Stomach (tissue), 9 donors: ENCODE measurements around the gene SENP1. TPM values are rescaled to one million over a fixed set of nuclear protein-coding genes. Genes with fewer than 3 reads are reported as not detected.

Source experiments
- DNase-seq, 2 donors: peaks; one replicate each; pipeline versions ENCODE4 v3.0.0 to v3.0.0-alpha.2; 2013 to 2019
- H3K27ac ChIP-seq, 5 donors: fragments of 200-600 bp in 4 of 5; sonication (generic) in 4 of 5; one replicate each; pipeline ENCODE4 v1.5.1; 2013 to 2019; ENCODE audit warnings: mild to moderate bottlenecking in 1 of 5, moderate library complexity in 1 of 5
- H3K27me3 ChIP-seq, 3 donors: fragments of 200-600 bp; sonication (generic); one replicate each; pipeline ENCODE4 v1.5.1; 2017 to 2019; ENCODE audit warnings: mixed run types in 1 of 3
- H3K36me3 ChIP-seq, 4 donors: fragments of 200-600 bp; sonication (generic); 1 replicate in 3 of 4; 2 replicates in 1 of 4; pipeline ENCODE4 v1.5.1; 2016 to 2019
- H3K4me1 ChIP-seq, 4 donors: fragments of 200-600 bp; sonication (generic); one replicate each; pipeline ENCODE4 v1.5.1; 2016 to 2019
- H3K4me3 ChIP-seq, 4 donors: fragments of 200-600 bp; sonication (generic) in 3 of 4; one replicate each; pipeline ENCODE4 v1.5.1; 2016 to 2019; ENCODE audit warnings: mild to moderate bottlenecking in 1 of 4
- H3K9me3 ChIP-seq, 4 donors: fragments of 200-600 bp; sonication (generic); one replicate each; pipeline ENCODE4 v1.5.1; 2016 to 2019
- EP300 ChIP-seq: sonication (generic); formaldehyde crosslinking; IDR thresholded peaks from one replicate; pipeline ENCODE4 v1.6.1; 2017; ENCODE audit warnings: antibody characterized with exemption
- POLR2A ChIP-seq, 4 donors: fragments of 450-650 bp; IDR thresholded peaks; one replicate each; pipeline ENCODE4 v1.6.1; 2016; ENCODE audit warnings: antibody characterized with exemption in 4 of 4, control low read depth in 2 of 4, mild to moderate bottlenecking in 1 of 4, moderate library complexity in 1 of 4
- POLR2AphosphoS5 ChIP-seq, 3 donors: sonication (generic); formaldehyde crosslinking; IDR thresholded peaks; one replicate each; pipeline ENCODE4 v1.6.1; 2016; ENCODE audit warnings: antibody characterized with exemption in 3 of 3
- WGBS, 5 donors: extraction: QIAGEN DNeasy Blood & Tissue Kit in 3 of 5; methylation state at CpG; one replicate each; pipeline versions ENCODE4 v1.1.5 to v1.1.7; 2013 to 2018; 5-methylcytosine and 5-hydroxymethylcytosine counted together
- intact Hi-C: fragments of 100-400 bp; cut with DNase I; formaldehyde crosslinking; loops from one replicate; pipeline ENCODE4 v1.15.1; 2023; ENCODE audit warnings: low total_unique reads
- polyA plus RNA-seq, 3 donors: library from polyadenylated mRNA; stranded (reverse); fragments of 200-250 nt; gene quantifications; one replicate each; pipeline ENCODE4 v1.2.3, GENCODE V29; 2013
- total RNA-seq, 5 donors: library from RNA; depleted of rRNA; stranded (reverse); fragments of >200 nt; gene quantifications; one replicate each; pipeline versions ENCODE4 v1.1.0 to v1.2.3, GENCODE V29; 2014 to 2016
- TF ChIP-seq, protein P1 (sequence below), 7 experiments: fragments of 450-650 bp in 4 of 7; fragments of 200-600 bp in 3 of 7; sonication (generic) in 3 of 7; IDR thresholded peaks; one replicate each; pipeline ENCODE4 v1.5.1; 2016 to 2019; ENCODE audit warnings: antibody characterized with exemption in 7 of 7, control low read depth in 2 of 7, mild to moderate bottlenecking in 1 of 7
- donor health status: healthy with polysubstance abuse.
- donor health status: Bipolar disorder and iron deficiency.
- donor health status: healthy.

SENP1 gene
- total and polyA plus RNA-seq, 8 donors, result 2.9 to 27.5 (median 10.6) TPM

DNA sequence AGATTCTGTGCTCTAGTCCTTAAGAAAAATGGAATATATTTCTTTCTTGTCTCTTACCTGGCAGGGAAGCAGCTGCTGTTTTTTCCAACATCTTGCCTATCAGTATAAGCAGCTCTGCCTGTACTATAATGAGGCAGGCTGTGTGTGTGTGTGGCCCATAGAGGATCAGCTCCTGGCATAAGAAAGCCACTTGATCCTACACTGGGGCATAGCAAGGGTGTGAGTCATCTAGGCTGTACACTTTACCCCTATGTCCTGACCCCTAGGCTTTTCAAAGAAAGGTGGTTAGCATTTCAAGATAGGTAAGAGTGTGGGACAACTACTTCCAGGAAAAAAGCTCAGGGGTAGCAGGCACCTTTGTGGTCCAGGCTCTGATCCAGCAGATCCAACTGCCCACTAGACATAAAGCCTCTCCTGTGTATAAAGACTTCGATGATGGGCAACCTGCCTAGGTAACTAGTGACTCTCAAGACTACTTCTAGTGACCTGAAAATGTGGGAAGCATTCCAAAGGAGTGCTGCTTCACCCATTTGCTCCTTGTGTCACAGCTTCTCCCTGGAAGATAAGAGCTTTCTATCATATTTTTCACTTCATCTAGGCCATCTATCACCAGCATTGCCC lies 4.9 kb upstream of the SENP1 start:
- peaks cover 6 to 11% (median 8%) of the 10 kb centered on the region in 4 donors for H3K4me1 ChIP-seq
- no peak for DNase-seq
- 70 to 92% (median 79%) methylated on average over 1 of the region's 1 CpG for WGBS, 5 donors
- H3K27ac ChIP-seq, result no peak overlapping the region
- no peaks in the 10 kb centered on the region for H3K36me3 ChIP-seq
- no peaks in the 10 kb centered on the region for H3K27me3 ChIP-seq
- H3K4me3 ChIP-seq, result no peak overlapping the region
- intact Hi-C loops, result no loop called here
- no peak for TF ChIP-seq POLR2AphosphoS5 (IDR thresholded peaks at IDR 0.05)
- TF ChIP-seq EP300, result no peak
- TF ChIP-seq, protein P1, sequence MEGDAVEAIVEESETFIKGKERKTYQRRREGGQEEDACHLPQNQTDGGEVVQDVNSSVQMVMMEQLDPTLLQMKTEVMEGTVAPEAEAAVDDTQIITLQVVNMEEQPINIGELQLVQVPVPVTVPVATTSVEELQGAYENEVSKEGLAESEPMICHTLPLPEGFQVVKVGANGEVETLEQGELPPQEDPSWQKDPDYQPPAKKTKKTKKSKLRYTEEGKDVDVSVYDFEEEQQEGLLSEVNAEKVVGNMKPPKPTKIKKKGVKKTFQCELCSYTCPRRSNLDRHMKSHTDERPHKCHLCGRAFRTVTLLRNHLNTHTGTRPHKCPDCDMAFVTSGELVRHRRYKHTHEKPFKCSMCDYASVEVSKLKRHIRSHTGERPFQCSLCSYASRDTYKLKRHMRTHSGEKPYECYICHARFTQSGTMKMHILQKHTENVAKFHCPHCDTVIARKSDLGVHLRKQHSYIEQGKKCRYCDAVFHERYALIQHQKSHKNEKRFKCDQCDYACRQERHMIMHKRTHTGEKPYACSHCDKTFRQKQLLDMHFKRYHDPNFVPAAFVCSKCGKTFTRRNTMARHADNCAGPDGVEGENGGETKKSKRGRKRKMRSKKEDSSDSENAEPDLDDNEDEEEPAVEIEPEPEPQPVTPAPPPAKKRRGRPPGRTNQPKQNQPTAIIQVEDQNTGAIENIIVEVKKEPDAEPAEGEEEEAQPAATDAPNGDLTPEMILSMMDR (IDR thresholded peaks at IDR 0.05), result no peak
- TF ChIP-seq POLR2A (IDR thresholded peaks at IDR 0.05), result no peak
- no peaks in the 10 kb centered on the region for H3K9me3 ChIP-seq

GRCh38 chr12:48109424-48109823 lies 3.5 kb upstream of the SENP1 start:
- TF ChIP-seq, protein P1 (IDR thresholded peaks at IDR 0.05), result no peak
- TF ChIP-seq POLR2A (IDR thresholded peaks at IDR 0.05) (no peak), POLR2AphosphoS5 (IDR thresholded peaks at IDR 0.05) (no peak), EP300 (no peak)
- Histone ChIP-seq H3K36me3 (no peaks in the 10 kb centered on the region), H3K4me3 (no peak overlapping the region), H3K9me3 (no peaks in the 10 kb centered on the region), H3K4me1 (peaks cover 14 to 22% (median 15%) of the 10 kb centered on the region in 4 donors), H3K27me3 (no peaks in the 10 kb centered on the region), H3K27ac (no peak overlapping the region)
- DNase-seq, result no peak
- intact Hi-C loops, result loop anchor here (10.0 kb wide), 1 partner anchor 55 kb away; no protein-coding TSS in a partner anchor

DNA sequence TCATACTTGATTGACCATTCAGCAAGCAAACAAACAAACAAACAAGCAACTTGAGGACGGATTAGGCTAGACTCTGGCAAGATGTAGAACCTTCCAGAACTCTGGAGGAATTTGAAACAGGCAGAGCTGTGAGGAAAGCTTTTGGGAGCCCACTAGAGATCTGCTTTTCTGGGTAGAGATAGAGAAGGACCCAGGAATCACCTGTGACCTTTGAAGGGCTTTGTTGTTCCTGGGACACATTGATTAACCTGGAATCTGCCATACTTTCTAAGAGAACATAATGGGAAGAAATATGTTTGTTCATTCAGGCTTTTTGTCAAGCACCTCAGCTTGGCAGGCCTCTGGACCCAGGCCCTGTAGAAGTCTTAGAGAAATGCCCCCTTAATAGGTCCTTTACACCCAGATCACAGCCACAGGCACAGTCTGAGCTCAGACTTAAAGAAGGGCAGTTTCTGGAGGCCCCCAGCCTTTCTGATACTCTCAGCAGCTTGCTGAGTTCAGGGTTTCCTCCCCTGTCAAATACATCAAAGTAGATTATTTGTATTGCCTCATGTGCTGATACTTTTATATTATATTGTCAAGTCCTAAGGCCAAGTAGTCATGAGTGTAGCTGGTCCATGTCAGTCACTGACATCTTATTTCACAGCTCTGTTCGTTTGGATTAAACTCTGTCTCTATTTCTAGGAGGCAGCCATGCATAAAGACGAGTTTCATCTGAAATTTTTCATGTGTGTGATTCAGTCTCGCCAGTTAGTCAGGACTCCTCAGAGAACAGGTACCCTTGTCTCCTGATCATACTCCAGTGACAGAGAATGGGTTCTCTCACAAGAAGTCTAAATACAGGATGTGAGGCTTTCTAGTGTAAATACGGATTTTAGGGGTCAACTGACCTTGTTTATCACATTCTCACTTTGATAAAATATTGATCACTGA lies 1.1 kb upstream of the SENP1 start:
- no peak for DNase-seq

More for the DNA sequence above, 1.1 kb upstream of the SENP1 start:
- H3K27me3 ChIP-seq, result no peaks in the 10 kb centered on the region
- peaks cover 17 to 37% (median 22%) of the 10 kb centered on the region in 4 donors for H3K4me1 ChIP-seq
- TF ChIP-seq POLR2AphosphoS5 (IDR thresholded peaks at IDR 0.05) (no peak), POLR2A (IDR thresholded peaks at IDR 0.05) (no peak), EP300 (no peak)
- TF ChIP-seq, protein P1 (IDR thresholded peaks at IDR 0.05), result no peak
- H3K36me3 ChIP-seq, result no peaks in the 10 kb centered on the region
- no peaks in the 10 kb centered on the region for H3K9me3 ChIP-seq
- 69 to 73% (median 72%) methylated on average over 5 of the region's 5 CpGs for WGBS, 5 donors
- peak overlapping the region; percentile 81 to 93 (median 91) for H3K27ac ChIP-seq
- intact Hi-C loops, result loop anchor here (10.0 kb wide), 1 partner anchor 58 kb away; no protein-coding TSS in a partner anchor
- H3K4me3 ChIP-seq, result peak overlapping the region; percentile 75 to 99 (median 91)
